ENCODE measurements around the gene LAMA3.

GRCh38 chr18:23969664-23970063 lies 280.4 kb downstream of the LAMA3 start:
- TF ChIP-seq USF1 (IDR thresholded peaks at IDR 0.05; ENCODE audit: borderline replicate concordance, extremely low read length, insufficient read depth, low read depth, low read length) (no peak), POLR2A (IDR thresholded peaks at IDR 0.05; ENCODE audit: low read depth, low read length) (no peak), ELK1 (IDR thresholded peaks at IDR 0.05; ENCODE audit: low read depth, low read length) (no peak), CREB1 (IDR thresholded peaks at IDR 0.05; ENCODE audit: low read depth) (no peak), BACH1 (IDR thresholded peaks at IDR 0.05; ENCODE audit: borderline replicate concordance) (no peak), RFX5 (IDR thresholded peaks at IDR 0.05; ENCODE audit: low read depth, low read length) (no peak), TCF3 (IDR thresholded peaks at IDR 0.05; ENCODE audit: borderline replicate concordance, insufficient read depth, low read depth, low read length) (no peak), POLR2AphosphoS5 (IDR thresholded peaks at IDR 0.05; ENCODE audit: low read length) (no peak), EZH2 (IDR thresholded peaks at IDR 0.05; ENCODE audit: borderline replicate concordance, control insufficient read depth, low read depth, low read length) (no peak), ZNF217 (IDR thresholded peaks at IDR 0.05) (no peak)
- TF ChIP-seq, protein P1, sequence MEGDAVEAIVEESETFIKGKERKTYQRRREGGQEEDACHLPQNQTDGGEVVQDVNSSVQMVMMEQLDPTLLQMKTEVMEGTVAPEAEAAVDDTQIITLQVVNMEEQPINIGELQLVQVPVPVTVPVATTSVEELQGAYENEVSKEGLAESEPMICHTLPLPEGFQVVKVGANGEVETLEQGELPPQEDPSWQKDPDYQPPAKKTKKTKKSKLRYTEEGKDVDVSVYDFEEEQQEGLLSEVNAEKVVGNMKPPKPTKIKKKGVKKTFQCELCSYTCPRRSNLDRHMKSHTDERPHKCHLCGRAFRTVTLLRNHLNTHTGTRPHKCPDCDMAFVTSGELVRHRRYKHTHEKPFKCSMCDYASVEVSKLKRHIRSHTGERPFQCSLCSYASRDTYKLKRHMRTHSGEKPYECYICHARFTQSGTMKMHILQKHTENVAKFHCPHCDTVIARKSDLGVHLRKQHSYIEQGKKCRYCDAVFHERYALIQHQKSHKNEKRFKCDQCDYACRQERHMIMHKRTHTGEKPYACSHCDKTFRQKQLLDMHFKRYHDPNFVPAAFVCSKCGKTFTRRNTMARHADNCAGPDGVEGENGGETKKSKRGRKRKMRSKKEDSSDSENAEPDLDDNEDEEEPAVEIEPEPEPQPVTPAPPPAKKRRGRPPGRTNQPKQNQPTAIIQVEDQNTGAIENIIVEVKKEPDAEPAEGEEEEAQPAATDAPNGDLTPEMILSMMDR (IDR thresholded peaks at IDR 0.05 in 2 of 3, conservative IDR thresholded peaks at IDR 0.05 in 1 of 3; ENCODE audit: control insufficient read depth in 2 of 3, extremely low read depth in 1 of 3, insufficient read depth in 1 of 3, low read depth in 3 of 3, low read length in 3 of 3), result no peak

Measured in GM12878 (cell line).